GM18520 (cell line): ENCODE measurements around the gene IBTK.
"Not testable (repeated sequence)": the region's sequence is repeated elsewhere in the genome, so short reads cannot be mapped to it uniquely, and the experiment has no call there.

Experiments
- ATAC-seq: cut with Tn5 transposase; IDR thresholded peaks from one replicate; pipeline ENCODE4 v1.9.1; 2021; ENCODE audit not compliant: unreplicated experiment

Gene IBTK

GRCh38 chr6:82247505-82248272 lies at the start of gene IBTK:
Gene IBTK (minus strand): TSS chr6:82247744. CDS start chr6:82240486, 7,258 bp downstream.
- peak; percentile 80 for ATAC-seq

- no peak for ATAC-seq
Measured at GRCh38 chr6:82283771-82284410, 36.3 kb upstream of the IBTK start.

GRCh38 chr6:82281550-82281949 lies 34.0 kb upstream of the IBTK start:
- not testable (repeated sequence) for ATAC-seq

GRCh38 chr6:82277686-82278085 lies 30.1 kb upstream of the IBTK start:
- no peak for ATAC-seq

- no peak for ATAC-seq
Measured at GRCh38 chr6:82275686-82276085, 28.1 kb upstream of the IBTK start.

GRCh38 chr6:82273295-82273694 lies 25.8 kb upstream of the IBTK start:
- no peak for ATAC-seq

- peak; percentile 62 for ATAC-seq
Measured at GRCh38 chr6:82270881-82271635, 23.5 kb upstream of the IBTK start.

- no peak for ATAC-seq
Measured at GRCh38 chr6:82268301-82268846, 20.8 kb upstream of the IBTK start.

GRCh38 chr6:82264824-82265223 lies 17.3 kb upstream of the IBTK start:
- ATAC-seq = no peak

- no peak for ATAC-seq
Measured at GRCh38 chr6:82264321-82264720, 16.8 kb upstream of the IBTK start.

- ATAC-seq = no peak
Measured at GRCh38 chr6:82263916-82264315, 16.4 kb upstream of the IBTK start.

GRCh38 chr6:82260997-82261732 lies 13.6 kb upstream of the IBTK start:
- ATAC-seq = no peak

GRCh38 chr6:82259389-82259788 lies 11.8 kb upstream of the IBTK start:
- ATAC-seq = no peak

- ATAC-seq = no peak
Measured at GRCh38 chr6:82257088-82257774, 9.7 kb upstream of the IBTK start.

- not testable (repeated sequence) for ATAC-seq
Measured at GRCh38 chr6:82254722-82255121, 7.2 kb upstream of the IBTK start.

- no peak for ATAC-seq
Measured at GRCh38 chr6:82251942-82252341, 4.4 kb upstream of the IBTK start.

- ATAC-seq = no peak
Measured at GRCh38 chr6:82249381-82250253, 2.1 kb upstream of the IBTK start.

- peak; percentile 60 for ATAC-seq
Measured at GRCh38 chr6:82248273-82248735, 760 bp upstream of the IBTK start.
